ENCODE results near the gene HIC2.
A peak's percentile ranks its signal among the peaks of the same experiment; 100 is the strongest.
"Not testable (repeated sequence)": the region's sequence is repeated elsewhere in the genome, so short reads cannot be mapped to it uniquely, and the experiment has no call there.

The HIC2 gene

DNA sequence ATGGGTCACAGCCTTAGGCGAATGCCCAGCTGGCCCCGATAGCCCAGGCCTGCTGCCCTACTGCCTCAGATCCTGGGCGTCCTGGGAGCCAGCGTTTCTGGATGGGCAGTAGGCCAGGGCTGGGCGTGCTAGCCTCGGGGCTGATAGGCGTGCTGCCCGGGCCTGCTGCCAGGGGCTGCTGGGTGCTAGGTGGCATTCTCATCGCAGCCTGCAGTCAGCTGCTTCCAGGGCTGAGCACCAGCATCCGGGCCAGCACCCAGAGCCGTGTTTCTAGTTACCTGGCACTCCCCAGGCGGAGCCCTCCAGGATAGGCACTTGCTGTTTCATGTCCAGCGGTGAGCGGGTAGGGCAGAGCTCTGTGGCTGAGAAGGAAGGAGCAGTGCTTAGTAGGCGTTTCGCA, 23.5 kb downstream of the HIC2 start:
- not testable (repeated sequence) for DNase-seq

DNA sequence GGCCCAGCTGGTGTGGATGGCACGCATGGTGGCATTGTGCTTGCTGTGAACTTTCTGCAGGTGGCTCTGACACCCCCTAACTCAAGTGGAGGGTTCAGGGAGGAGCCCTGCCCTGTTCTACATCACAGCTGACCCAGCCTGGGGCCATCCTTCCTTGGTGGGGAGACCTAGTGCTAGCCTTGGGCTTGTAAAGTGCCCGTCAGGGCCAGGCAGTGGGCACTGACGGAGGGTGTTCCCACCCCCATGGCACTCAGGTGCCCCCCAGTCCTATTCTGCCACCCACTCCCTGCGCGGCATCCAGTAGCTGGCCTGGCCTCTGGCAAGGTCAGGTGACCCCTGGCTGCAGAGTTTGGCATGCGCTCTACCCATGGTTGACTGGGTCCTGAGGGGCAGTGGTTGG, 24.0 kb downstream of the HIC2 start:
- not testable (repeated sequence) for H3K9ac ChIP-seq (ENCODE audit: low read length); DNase-seq; H3K36me3 ChIP-seq (ENCODE audit: control insufficient read depth, insufficient read depth, low read length); H3K18ac ChIP-seq (ENCODE audit: low read length); H4K5ac ChIP-seq (ENCODE audit: low read length); H3K27me3 ChIP-seq (ENCODE audit: insufficient read depth, low read length, poor library complexity); H3K79me2 ChIP-seq (ENCODE audit: control insufficient read depth, insufficient read depth, low read length); H3K4me3 ChIP-seq (ENCODE audit: low read length); H4K8ac ChIP-seq (ENCODE audit: low read depth, low read length); H2BK15ac ChIP-seq (replicated peaks; ENCODE audit: low read depth); H2AK5ac ChIP-seq (ENCODE audit: low read length); H2BK120ac ChIP-seq (ENCODE audit: low read depth, low read length); H3K4me1 ChIP-seq (ENCODE audit: control insufficient read depth, low read depth, low read length); H3K4me2 ChIP-seq (ENCODE audit: low read length); H3K23ac ChIP-seq (ENCODE audit: low read length); H3K4ac ChIP-seq (ENCODE audit: low read depth, low read length); H2BK5ac ChIP-seq (ENCODE audit: low read length); H3K56ac ChIP-seq (ENCODE audit: low read length); H3K27ac ChIP-seq (ENCODE audit: low read depth, low read length)
- no CpG with 5 or more reads among the region's 6 CpGs for WGBS (ENCODE audit: extremely low coverage, insufficient coverage, low lambda C conversion rate)
- H3K79me1 ChIP-seq (ENCODE audit: low read length): peaks cover 12% of the 10 kb centered on the region

More for the DNA sequence above, 23.5 kb downstream of the HIC2 start:
- H3K56ac ChIP-seq (ENCODE audit: low read length); H3K18ac ChIP-seq (ENCODE audit: low read length); H3K23ac ChIP-seq (ENCODE audit: low read length); H3K36me3 ChIP-seq (ENCODE audit: control insufficient read depth, insufficient read depth, low read length); H2BK120ac ChIP-seq (ENCODE audit: low read depth, low read length); H2BK5ac ChIP-seq (ENCODE audit: low read length); H3K27me3 ChIP-seq (ENCODE audit: insufficient read depth, low read length, poor library complexity); H4K5ac ChIP-seq (ENCODE audit: low read length); H3K4me2 ChIP-seq (ENCODE audit: low read length); H3K79me2 ChIP-seq (ENCODE audit: control insufficient read depth, insufficient read depth, low read length); H2BK15ac ChIP-seq (replicated peaks; ENCODE audit: low read depth); H3K9ac ChIP-seq (ENCODE audit: low read length); H2AK5ac ChIP-seq (ENCODE audit: low read length); H3K4ac ChIP-seq (ENCODE audit: low read depth, low read length); H3K4me3 ChIP-seq (ENCODE audit: low read length); H3K27ac ChIP-seq (ENCODE audit: low read depth, low read length); H3K4me1 ChIP-seq (ENCODE audit: control insufficient read depth, low read depth, low read length); H4K8ac ChIP-seq (ENCODE audit: low read depth, low read length): not testable (repeated sequence)
- WGBS (ENCODE audit: extremely low coverage, insufficient coverage, low lambda C conversion rate): no CpG with 5 or more reads among the region's 16 CpGs
- H3K79me1 ChIP-seq (ENCODE audit: low read length): peaks cover 11% of the 10 kb centered on the region

DNA sequence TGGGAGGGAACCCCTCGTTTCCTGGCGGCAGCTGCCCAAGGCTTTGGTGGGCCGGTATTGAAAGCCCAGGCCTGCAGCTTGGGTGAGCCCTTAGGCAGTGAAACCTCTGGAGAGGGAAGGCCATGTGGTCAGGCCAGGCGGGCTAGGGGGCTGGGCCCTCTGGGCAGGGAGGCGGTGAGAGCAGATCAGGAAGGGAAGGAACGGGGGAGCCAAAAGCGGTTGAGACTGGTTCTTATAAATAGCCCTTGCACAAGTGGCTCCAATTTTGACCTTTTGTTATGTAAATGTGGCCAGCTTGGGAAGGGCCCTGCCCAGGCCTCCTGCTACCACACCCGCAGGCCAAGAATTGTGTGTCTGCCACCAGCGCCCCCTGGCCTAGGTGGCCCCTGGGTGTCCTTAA, 25.0 kb downstream of the HIC2 start:
- not testable (repeated sequence) for DNase-seq

DNA sequence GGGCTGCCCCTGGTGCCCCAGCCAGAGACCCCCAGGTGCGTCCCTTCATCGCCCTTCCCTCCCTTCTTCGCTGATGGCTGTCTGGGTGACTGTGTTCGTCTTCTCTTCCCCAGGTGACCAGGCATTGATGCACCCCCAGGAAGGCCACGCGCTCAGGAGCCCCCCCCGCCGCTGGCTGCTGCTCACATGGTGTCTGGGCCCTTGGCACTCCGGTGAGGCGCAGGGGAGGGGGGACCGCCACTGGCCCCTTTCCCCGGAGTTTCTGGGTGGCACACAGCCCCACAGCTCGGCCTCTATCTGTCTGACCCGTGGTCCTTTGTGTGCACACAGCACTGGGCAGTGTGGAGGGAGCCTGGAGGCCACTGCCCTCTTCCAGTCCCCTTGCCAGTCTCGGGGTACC, 25.5 kb downstream of the HIC2 start:
- DNase-seq; H2AK5ac ChIP-seq (ENCODE audit: low read length); H3K4me1 ChIP-seq (ENCODE audit: control insufficient read depth, low read depth, low read length); H3K9ac ChIP-seq (ENCODE audit: low read length); H3K27me3 ChIP-seq (ENCODE audit: insufficient read depth, low read length, poor library complexity); H4K8ac ChIP-seq (ENCODE audit: low read depth, low read length); H3K18ac ChIP-seq (ENCODE audit: low read length); H2BK5ac ChIP-seq (ENCODE audit: low read length); H3K56ac ChIP-seq (ENCODE audit: low read length); H3K79me2 ChIP-seq (ENCODE audit: control insufficient read depth, insufficient read depth, low read length); H3K4ac ChIP-seq (ENCODE audit: low read depth, low read length); H4K5ac ChIP-seq (ENCODE audit: low read length); H3K36me3 ChIP-seq (ENCODE audit: control insufficient read depth, insufficient read depth, low read length); H3K23ac ChIP-seq (ENCODE audit: low read length); H3K4me3 ChIP-seq (ENCODE audit: low read length); H3K27ac ChIP-seq (ENCODE audit: low read depth, low read length); H2BK15ac ChIP-seq (replicated peaks; ENCODE audit: low read depth); H3K4me2 ChIP-seq (ENCODE audit: low read length); H2BK120ac ChIP-seq (ENCODE audit: low read depth, low read length): not testable (repeated sequence)
- WGBS (ENCODE audit: extremely low coverage, insufficient coverage, low lambda C conversion rate): no CpG with 5 or more reads among the region's 15 CpGs
- peaks cover 14% of the 10 kb centered on the region for H3K79me1 ChIP-seq (ENCODE audit: low read length)

More for the DNA sequence above, 25.0 kb downstream of the HIC2 start:
- not testable (repeated sequence) for H3K4me2 ChIP-seq (ENCODE audit: low read length); H3K27ac ChIP-seq (ENCODE audit: low read depth, low read length); H2AK5ac ChIP-seq (ENCODE audit: low read length); H2BK5ac ChIP-seq (ENCODE audit: low read length); H3K4ac ChIP-seq (ENCODE audit: low read depth, low read length); H3K18ac ChIP-seq (ENCODE audit: low read length); H2BK120ac ChIP-seq (ENCODE audit: low read depth, low read length); H4K5ac ChIP-seq (ENCODE audit: low read length); H3K9ac ChIP-seq (ENCODE audit: low read length); H3K4me3 ChIP-seq (ENCODE audit: low read length); H3K23ac ChIP-seq (ENCODE audit: low read length); H3K56ac ChIP-seq (ENCODE audit: low read length); H3K79me2 ChIP-seq (ENCODE audit: control insufficient read depth, insufficient read depth, low read length); H3K4me1 ChIP-seq (ENCODE audit: control insufficient read depth, low read depth, low read length); H4K8ac ChIP-seq (ENCODE audit: low read depth, low read length); H3K36me3 ChIP-seq (ENCODE audit: control insufficient read depth, insufficient read depth, low read length); H2BK15ac ChIP-seq (replicated peaks; ENCODE audit: low read depth); H3K27me3 ChIP-seq (ENCODE audit: insufficient read depth, low read length, poor library complexity)
- no CpG with 5 or more reads among the region's 9 CpGs for WGBS (ENCODE audit: extremely low coverage, insufficient coverage, low lambda C conversion rate)
- peaks cover 14% of the 10 kb centered on the region for H3K79me1 ChIP-seq (ENCODE audit: low read length)

DNA sequence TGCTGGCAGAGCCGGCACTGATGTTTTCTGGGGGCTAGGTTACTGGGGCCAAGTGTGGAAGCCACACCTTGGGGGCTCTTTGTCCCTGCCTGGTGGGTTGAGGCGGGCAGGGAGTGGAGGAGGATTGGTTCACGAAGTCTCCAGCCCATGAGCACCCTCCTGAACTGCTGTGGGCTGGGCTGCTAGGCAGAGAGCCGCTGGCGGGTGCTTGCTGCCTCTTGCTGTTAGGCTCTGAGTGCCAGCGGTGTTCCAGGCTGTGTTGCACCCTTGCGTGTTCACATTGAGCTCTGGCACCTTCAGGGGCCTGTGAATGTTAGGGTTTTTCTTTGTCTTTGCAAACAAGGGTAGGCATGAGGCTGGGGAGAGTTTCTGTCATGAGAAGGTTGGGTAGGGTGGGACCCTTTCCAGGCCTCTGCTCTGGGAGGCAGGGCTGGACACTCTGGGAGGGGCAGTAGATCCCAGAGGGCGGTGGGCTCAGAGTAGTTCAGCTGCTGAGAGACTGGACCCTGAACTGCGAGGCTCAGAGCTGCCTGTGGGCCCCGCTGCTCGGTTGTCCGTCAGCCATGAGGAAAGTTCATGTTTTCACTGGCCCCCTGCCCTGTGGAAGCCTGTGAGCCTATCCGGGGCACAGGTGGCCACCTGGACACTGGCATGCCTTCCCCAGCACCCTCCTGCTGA, 26.0 kb downstream of the HIC2 start:
- Histone ChIP-seq H3K56ac (ENCODE audit: low read length) (no peak overlapping the region), H2BK5ac (ENCODE audit: low read length) (no peak overlapping the region), H2AK5ac (ENCODE audit: low read length) (no peak overlapping the region), H3K36me3 (ENCODE audit: control insufficient read depth, insufficient read depth, low read length) (peaks cover 10% of the 10 kb centered on the region), H3K4me1 (ENCODE audit: control insufficient read depth, low read depth, low read length) (no peaks in the 10 kb centered on the region), H3K4ac (ENCODE audit: low read depth, low read length) (no peak overlapping the region), H3K27ac (ENCODE audit: low read depth, low read length) (no peak overlapping the region), H3K79me1 (ENCODE audit: low read length) (peaks cover 16% of the 10 kb centered on the region), H3K9ac (ENCODE audit: low read length) (no peak overlapping the region), H2BK120ac (ENCODE audit: low read depth, low read length) (no peak overlapping the region), H3K79me2 (ENCODE audit: control insufficient read depth, insufficient read depth, low read length) (peaks cover 3% of the 10 kb centered on the region), H3K4me3 (ENCODE audit: low read length) (no peak overlapping the region), H4K5ac (ENCODE audit: low read length) (no peak overlapping the region), H2BK15ac (replicated peaks; ENCODE audit: low read depth) (no peak overlapping the region), H3K27me3 (ENCODE audit: insufficient read depth, low read length, poor library complexity) (no peaks in the 10 kb centered on the region), H4K8ac (ENCODE audit: low read depth, low read length) (no peak overlapping the region), H3K23ac (ENCODE audit: low read length) (peak overlapping the region; percentile 74), H3K4me2 (ENCODE audit: low read length) (no peak overlapping the region), H3K18ac (ENCODE audit: low read length) (no peak overlapping the region)
- no peak for DNase-seq
- WGBS (ENCODE audit: extremely low coverage, insufficient coverage, low lambda C conversion rate): no CpG with 5 or more reads among the region's 13 CpGs
